HCT116 (cell line): Measurements from ENCODE around the gene SLC25A48. TPM values are rescaled to one million over a fixed set of nuclear protein-coding genes. Genes with fewer than 3 reads are reported as not detected.

Experiments used
- ATAC-seq: fragments of 200-7000 bp; cut with Tn5 transposase; 2 replicates; pipeline ENCODE4 v1.9.1; 2020; ENCODE audit warnings: mild to moderate bottlenecking, moderate library complexity
- BruUV-seq: library from RNA; stranded (reverse); fragments of 400-500 nt; replicated peaks from 2 replicates; lab custom pipeline; 2021; lab: Mats Ljungman, UMichigan
- CTCF ChIA-PET: fragments of 300-600 bp; sonication (Branson Sonifier 250); formaldehyde crosslinking; loops from one replicate; lab custom pipeline; 2021; ENCODE audit warnings: antibody characterized with exemption; lab: Charles Lee
- POLR2A ChIA-PET: fragments of 300-600, 350-600 bp; sonication (Branson Sonifier 250); formaldehyde crosslinking; loops from one replicate; lab custom pipeline; 2021; ENCODE audit warnings: antibody characterized with exemption; lab: Charles Lee
- RAD21 ChIA-PET, 2 experiments: fragments of 300-600 bp; sonication (Branson Sonifier 250); formaldehyde crosslinking; loops; one replicate each; lab custom pipeline; 2023; ENCODE audit warnings: low total read pairs in 2 of 2; ENCODE audit not compliant: uncharacterized antibody in 2 of 2, unreplicated experiment in 2 of 2, low non-redundant PET in 1 of 2; lab: Charles Lee
- DNase-seq: peaks from one replicate; pipeline ENCODE4 v3.0.0-alpha.2; 2010; ENCODE audit warnings: low read depth, low spot score
- H2AFZ ChIP-seq: fragments of 200-600 bp; shearing (Covaris generic), sonication (generic); 2 replicates; pipeline ENCODE4 v1.6.1; 2017; ENCODE audit warnings: low read depth, mixed run types, mixed read lengths, antibody characterized with exemption, low read length; ENCODE audit not compliant: poor library complexity, severe bottlenecking
- H3K27ac ChIP-seq: 2 replicates; pipeline ENCODE4 v1.5.1; 2012; ENCODE audit warnings: low read depth, low read length
- H3K27me3 ChIP-seq: fragments of 200-600 bp; sonication (generic); 2 replicates; pipeline ENCODE4 v1.6.1; 2016; ENCODE audit warnings: mixed run types, low read length, mixed read lengths; ENCODE audit not compliant: insufficient read depth
- H3K36me3 ChIP-seq, 2 experiments: fragments of 200-500 bp in 1 of 2; fragments of 200-600 bp in 1 of 2; sonication (Bioruptor generic) in 1 of 2; sonication (generic) in 1 of 2; 2 replicates each; pipeline versions ENCODE4 v1.5.1 to v1.6.1; 2014 to 2016; ENCODE audit warnings: low read length in 2 of 2, inconsistent platforms in 1 of 2, mixed read lengths in 1 of 2, mixed run types in 1 of 2; ENCODE audit not compliant: insufficient read depth in 2 of 2, control insufficient read depth in 1 of 2
- H3K4me1 ChIP-seq, 2 experiments: fragments of 200-600 bp in 1 of 2; sonication (generic) in 1 of 2; 2 replicates each; pipeline versions ENCODE4 v1.5.1 to v1.6.1; 2012 to 2017; ENCODE audit warnings: low read length in 2 of 2, inconsistent platforms in 1 of 2, mild to moderate bottlenecking in 1 of 2, mixed read lengths in 1 of 2, mixed run types in 1 of 2, moderate library complexity in 1 of 2; ENCODE audit not compliant: insufficient read depth in 2 of 2, control insufficient read depth in 1 of 2
- H3K4me2 ChIP-seq: fragments of 200-600 bp; sonication (generic); 2 replicates; pipeline ENCODE4 v1.6.1; 2017; ENCODE audit warnings: mixed run types, low read length, mixed read lengths
- H3K4me3 ChIP-seq, 2 experiments: fragments of 200-600 bp in 1 of 2; sonication (generic) in 1 of 2; replicated peaks in 1 of 2; 2 replicates each; pipeline ENCODE4 v1.5.1; 2011 to 2016; ENCODE audit warnings: low read length in 2 of 2, control low read depth in 1 of 2, low read depth in 1 of 2, mild to moderate bottlenecking in 1 of 2, mixed read lengths in 1 of 2, mixed run types in 1 of 2
- H3K79me2 ChIP-seq: fragments of 200-600 bp; sonication (generic); 2 replicates; pipeline ENCODE4 v1.6.1; 2017; ENCODE audit warnings: mild to moderate bottlenecking, mixed run types, low read length, moderate library complexity, mixed read lengths; ENCODE audit not compliant: insufficient read depth
- H3K9ac ChIP-seq: fragments of 200-600 bp; sonication (generic); 2 replicates; pipeline ENCODE4 v1.6.1; 2016; ENCODE audit warnings: low read length, mixed read lengths
- H3K9me2 ChIP-seq: fragments of 200-600 bp; sonication (generic), shearing (Covaris generic); 2 replicates; pipeline ENCODE4 v1.6.1; 2017; ENCODE audit warnings: mixed run types, mild to moderate bottlenecking, moderate library complexity; ENCODE audit not compliant: insufficient read depth
- H3K9me3 ChIP-seq, 2 experiments: fragments of 200-500 bp in 1 of 2; fragments of 200-600 bp in 1 of 2; sonication (Bioruptor generic) in 1 of 2; sonication (generic) in 1 of 2; 2 replicates each; pipeline ENCODE4 v1.6.1; 2014 to 2017; ENCODE audit warnings: low read length in 2 of 2, mixed read lengths in 2 of 2, inconsistent platforms in 1 of 2, low read depth in 1 of 2, mild to moderate bottlenecking in 1 of 2, mixed run types in 1 of 2, moderate library complexity in 1 of 2; ENCODE audit not compliant: control insufficient read depth in 1 of 2, insufficient read depth in 1 of 2
- H4K20me1 ChIP-seq: fragments of 200-600 bp; sonication (generic), shearing (Covaris generic); 2 replicates; pipeline ENCODE4 v1.6.1; 2017; ENCODE audit warnings: mixed run types, mild to moderate bottlenecking, moderate library complexity; ENCODE audit not compliant: insufficient read depth
- EGR1 ChIP-seq: IDR thresholded peaks from 2 replicates; pipeline ENCODE4 v1.6.1; 2012; ENCODE audit warnings: low read depth
- ELF1 ChIP-seq: IDR thresholded peaks from 2 replicates; pipeline ENCODE4 v1.6.1; 2012; ENCODE audit warnings: low read depth, borderline replicate concordance
- EZH2 ChIP-seq: fragments of 200-600 bp; sonication (generic); IDR thresholded peaks from 2 replicates; pipeline ENCODE4 v1.6.1; 2017; ENCODE audit warnings: antibody characterized with exemption, mixed run types
- EZH2phosphoT487 ChIP-seq: fragments of 200-600 bp; IDR thresholded peaks from 2 replicates; pipeline ENCODE4 v1.6.1; 2018; ENCODE audit warnings: antibody characterized with exemption, borderline replicate concordance
- FOSL1 ChIP-seq: IDR thresholded peaks from 2 replicates; pipeline ENCODE4 v1.6.1; 2012; ENCODE audit warnings: low read depth
- POLR2A ChIP-seq: IDR thresholded peaks from 2 replicates; pipeline ENCODE4 v1.7.0; 2011; ENCODE audit warnings: borderline replicate concordance; ENCODE audit not compliant: insufficient read depth, insufficient read length; ENCODE audit errors: extremely low read depth
- POLR2AphosphoS5 ChIP-seq: IDR thresholded peaks from 2 replicates; pipeline ENCODE4 v1.6.1; 2011; ENCODE audit warnings: mild to moderate bottlenecking, low read depth, low read length, moderate library complexity
- RAD21 ChIP-seq: IDR thresholded peaks from 2 replicates; pipeline ENCODE4 v1.6.1; 2012; ENCODE audit warnings: low read depth, mild to moderate bottlenecking
- SIN3A ChIP-seq: IDR thresholded peaks from 2 replicates; pipeline ENCODE4 v1.6.1; 2012; ENCODE audit warnings: low read depth
- SP1 ChIP-seq: IDR thresholded peaks from 2 replicates; pipeline ENCODE4 v1.6.1; 2012; ENCODE audit warnings: low read depth
- SRF ChIP-seq: IDR thresholded peaks from 2 replicates; pipeline ENCODE4 v1.6.1; 2012; ENCODE audit warnings: low read depth
- TCF7L2 ChIP-seq: IDR thresholded peaks from 2 replicates; pipeline ENCODE4 v1.7.0; 2011; ENCODE audit warnings: borderline replicate concordance, inconsistent platforms; ENCODE audit not compliant: insufficient read depth, insufficient read length; ENCODE audit errors: extremely low read depth
- YY1 ChIP-seq: IDR thresholded peaks from 2 replicates; pipeline ENCODE4 v1.6.1; 2011; ENCODE audit warnings: low read length, low read depth, moderate library complexity, mild to moderate bottlenecking; ENCODE audit not compliant: insufficient replicate concordance; ENCODE audit errors: extremely low read depth
- ZFX ChIP-seq: fragments of 450-650 bp; IDR thresholded peaks from 2 replicates; pipeline ENCODE4 v1.6.1; 2017
- ZNF274 ChIP-seq: fragments of 200-500 bp; sonication (Bioruptor generic); IDR thresholded peaks from 2 replicates; pipeline ENCODE4 v1.6.1; 2014; ENCODE audit warnings: mild to moderate bottlenecking, low read depth, low read length, inconsistent platforms
- intact Hi-C: fragments of 100-400 bp; cut with micrococcal nuclease; formaldehyde crosslinking; loops from 2 replicates; pipeline ENCODE4 v1.10.0; 2022
- total RNA-seq: library from RNA; stranded (reverse); gene quantifications from one replicate; pipeline ENCODE4 v1.2.1, GENCODE V29; 2021; ENCODE audit not compliant: unreplicated experiment
- TF ChIP-seq, protein P1 (sequence below), 3 experiments: fragments of 200-600 bp in 1 of 3; sonication (generic) in 1 of 3; IDR thresholded peaks in 2 of 3; conservative IDR thresholded peaks in 1 of 3; 2 replicates each; pipeline ENCODE4 v1.5.1; 2012 to 2017; ENCODE audit warnings: low read depth in 2 of 3, low read length in 2 of 3, antibody characterized with exemption in 1 of 3, borderline replicate concordance in 1 of 3, control low read depth in 1 of 3, mild to moderate bottlenecking in 1 of 3, mixed read lengths in 1 of 3, mixed run types in 1 of 3, moderate library complexity in 1 of 3; ENCODE audit not compliant: insufficient read depth in 1 of 3

Gene SLC25A48
- total RNA-seq, 1 experiment from 2014 or later, result 2.8 TPM

DNA sequence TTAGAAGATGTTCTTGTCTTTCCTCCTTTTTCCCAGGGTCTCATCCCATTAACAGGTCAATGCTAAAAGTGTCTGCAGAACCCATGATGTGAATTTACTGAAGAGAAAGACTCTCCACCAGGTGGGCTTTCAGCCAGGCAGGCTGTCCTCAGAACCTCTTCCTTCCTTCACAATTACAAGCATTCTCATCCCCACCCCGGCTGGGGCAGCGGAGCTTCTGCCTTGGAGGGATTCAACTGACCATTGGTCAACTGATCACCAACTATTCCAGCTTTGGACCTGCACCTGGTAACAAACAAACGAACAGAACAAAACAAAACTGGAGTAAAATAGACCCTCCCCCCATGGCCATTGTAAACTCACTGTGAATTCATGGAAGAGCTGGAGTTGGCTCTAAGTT, 48.6 kb downstream of the SLC25A48 start:
- no peak for DNase-seq
- POLR2A ChIA-PET, result no interaction called here
- Histone ChIP-seq H3K79me2 (no peaks in the 10 kb centered on the region), H3K4me1 (peaks cover 18 to 25% of the 10 kb centered on the region in 2 experiments; a peak in 3 of 4 replicates), H3K4me3 (no peak overlapping the region), H3K36me3 (no peaks in the 10 kb centered on the region), H4K20me1 (no peaks in the 10 kb centered on the region), H3K4me2 (no peak overlapping the region), H3K27me3 (no peaks in the 10 kb centered on the region; the same call in 1 of the 2 replicates), H3K9me3 (no peaks in the 10 kb centered on the region), H2AFZ (no peak overlapping the region)
- RAD21 ChIA-PET, result no interaction called here
- ATAC-seq, result no peak
- CTCF ChIA-PET, result interaction anchor here (0.7 to 1.3 kb wide), 3 partner anchors 172 to 322 kb away, joined by 4 to 5 read pairs (median 5); no protein-coding TSS in a partner anchor
- TF ChIP-seq, protein P1, sequence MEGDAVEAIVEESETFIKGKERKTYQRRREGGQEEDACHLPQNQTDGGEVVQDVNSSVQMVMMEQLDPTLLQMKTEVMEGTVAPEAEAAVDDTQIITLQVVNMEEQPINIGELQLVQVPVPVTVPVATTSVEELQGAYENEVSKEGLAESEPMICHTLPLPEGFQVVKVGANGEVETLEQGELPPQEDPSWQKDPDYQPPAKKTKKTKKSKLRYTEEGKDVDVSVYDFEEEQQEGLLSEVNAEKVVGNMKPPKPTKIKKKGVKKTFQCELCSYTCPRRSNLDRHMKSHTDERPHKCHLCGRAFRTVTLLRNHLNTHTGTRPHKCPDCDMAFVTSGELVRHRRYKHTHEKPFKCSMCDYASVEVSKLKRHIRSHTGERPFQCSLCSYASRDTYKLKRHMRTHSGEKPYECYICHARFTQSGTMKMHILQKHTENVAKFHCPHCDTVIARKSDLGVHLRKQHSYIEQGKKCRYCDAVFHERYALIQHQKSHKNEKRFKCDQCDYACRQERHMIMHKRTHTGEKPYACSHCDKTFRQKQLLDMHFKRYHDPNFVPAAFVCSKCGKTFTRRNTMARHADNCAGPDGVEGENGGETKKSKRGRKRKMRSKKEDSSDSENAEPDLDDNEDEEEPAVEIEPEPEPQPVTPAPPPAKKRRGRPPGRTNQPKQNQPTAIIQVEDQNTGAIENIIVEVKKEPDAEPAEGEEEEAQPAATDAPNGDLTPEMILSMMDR (IDR thresholded peaks at IDR 0.05 in 2 of 3, conservative IDR thresholded peaks at IDR 0.05 in 1 of 3; ENCODE audit: borderline replicate concordance in 1 of 3, insufficient read depth in 1 of 3, low read depth in 2 of 3, low read length in 2 of 3), result no peak
- TF ChIP-seq POLR2AphosphoS5 (no peak), ZFX (no peak), EGR1 (no peak), FOSL1 (no peak), EZH2 (no peak), SIN3A (no peak), SP1 (no peak), YY1 (no peak), ZNF274 (no peak), TCF7L2 (no peak), EZH2phosphoT487 (no peak), POLR2A (no peak), ELF1 (no peak), RAD21 (no peak), SRF (no peak)
- TF ChIP-seq, all 23 proteins: peak for 0
- no TSS peak for BruUV-seq
- no peak overlapping the region for H3K9ac ChIP-seq
- no peak overlapping the region for H3K27ac ChIP-seq
- H3K9me2 ChIP-seq, result no peaks in the 10 kb centered on the region
- intact Hi-C loops, result loop anchor here (5.0 kb wide), 1 partner anchor 321 kb away; no protein-coding TSS in a partner anchor
